Neural crest cell (in vitro differentiated cells): ENCODE measurements around the gene TMED8. TPM values are rescaled to one million over a fixed set of nuclear protein-coding genes. Genes with fewer than 3 reads are reported as not detected.
"Not testable (repeated sequence)": the region's sequence is repeated elsewhere in the genome, so short reads cannot be mapped to it uniquely, and the experiment has no call there.

Source experiments
- DNase-seq: peaks from one replicate; pipeline ENCODE4 v3.0.0; 2021; ENCODE audit warnings: low read depth, mixed read lengths, low spot score
- H3K27ac Mint-ChIP-seq: one replicate; pipeline ENCODE4 v1.8.0; 2021; ENCODE audit warnings: mild to moderate bottlenecking, mixed read lengths; ENCODE audit not compliant: unreplicated experiment
- H3K27me3 Mint-ChIP-seq: 2 replicates; pipeline ENCODE4 v1.8.0; 2021; ENCODE audit warnings: low read depth, mild to moderate bottlenecking, mixed read lengths
- H3K36me3 Mint-ChIP-seq: 2 replicates; pipeline ENCODE4 v1.8.0; 2021; ENCODE audit warnings: low read depth, mild to moderate bottlenecking, mixed read lengths
- H3K4me1 Mint-ChIP-seq: 2 replicates; pipeline ENCODE4 v1.8.0; 2021; ENCODE audit warnings: mixed read lengths
- H3K4me3 Mint-ChIP-seq: one replicate; pipeline ENCODE4 v1.8.0; 2021; ENCODE audit warnings: mild to moderate bottlenecking, mixed read lengths
- H3K9me3 Mint-ChIP-seq: 2 replicates; pipeline ENCODE4 v1.8.0; 2021; ENCODE audit warnings: mixed read lengths
- CTCF ChIP-seq: fragments of 200-600 bp; sonication (generic); conservative IDR thresholded peaks from 2 replicates; pipeline ENCODE4 v1.5.0; 2021; ENCODE audit warnings: antibody characterized with exemption, mild to moderate bottlenecking
- total RNA-seq: library from RNA; stranded (reverse); gene quantifications from 2 replicates; pipeline ENCODE4 v1.2.1, GENCODE V29; 2021

TMED8 gene
- total RNA-seq, 1 donor from 2014 or later, result 19.1 TPM

- no peak for DNase-seq
- H3K4me3 Mint-ChIP-seq, result no peak overlapping the region
- no peak for TF ChIP-seq CTCF
- no peaks in the 10 kb centered on the region for H3K27me3 Mint-ChIP-seq
- no peaks in the 10 kb centered on the region for H3K4me1 Mint-ChIP-seq
- peaks cover 19% of the 10 kb centered on the region for H3K36me3 Mint-ChIP-seq
- H3K9me3 Mint-ChIP-seq, result peaks cover 14% of the 10 kb centered on the region
- H3K27ac Mint-ChIP-seq, result no peak overlapping the region
Observed at GRCh38 chr14:77416836-77417235, 39.9 kb upstream of the TMED8 start.

- not testable (repeated sequence) for DNase-seq, H3K27ac Mint-ChIP-seq, H3K4me1 Mint-ChIP-seq, H3K27me3 Mint-ChIP-seq, H3K4me3 Mint-ChIP-seq
- Mint-ChIP-seq H3K36me3 (peaks cover 17% of the 10 kb centered on the region), H3K9me3 (peaks cover 14% of the 10 kb centered on the region)
Observed at GRCh38 chr14:77416098-77416497, 39.2 kb upstream of the TMED8 start.

GRCh38 chr14:77415403-77416030 lies 38.6 kb upstream of the TMED8 start:
- H3K4me3 Mint-ChIP-seq, H3K27me3 Mint-ChIP-seq, DNase-seq, H3K4me1 Mint-ChIP-seq, H3K27ac Mint-ChIP-seq: not testable (repeated sequence)
- Mint-ChIP-seq H3K36me3 (peaks cover 17% of the 10 kb centered on the region), H3K9me3 (peaks cover 14% of the 10 kb centered on the region)

- no peak for DNase-seq
- H3K27ac Mint-ChIP-seq, result no peak overlapping the region
- no peak overlapping the region for H3K4me3 Mint-ChIP-seq
Observed at GRCh38 chr14:77409131-77409533, 32.2 kb upstream of the TMED8 start.

GRCh38 chr14:77407158-77407557 lies 30.3 kb upstream of the TMED8 start:
- Mint-ChIP-seq H3K27ac (no peak overlapping the region), H3K27me3 (no peaks in the 10 kb centered on the region), H3K4me1 (no peaks in the 10 kb centered on the region), H3K9me3 (no peaks in the 10 kb centered on the region), H3K4me3 (no peak overlapping the region), H3K36me3 (no peaks in the 10 kb centered on the region)
- no peak for DNase-seq
- no peak for TF ChIP-seq CTCF

More at GRCh38 chr14:77409131-77409533, 32.2 kb upstream of the TMED8 start:
- peak; percentile 45 for TF ChIP-seq CTCF
- Mint-ChIP-seq H3K36me3 (no peaks in the 10 kb centered on the region), H3K4me1 (no peaks in the 10 kb centered on the region), H3K9me3 (no peaks in the 10 kb centered on the region), H3K27me3 (no peaks in the 10 kb centered on the region)

- no peak for DNase-seq
- TF ChIP-seq CTCF, result no peak
- H3K27me3 Mint-ChIP-seq, result no peaks in the 10 kb centered on the region
- H3K36me3 Mint-ChIP-seq, result no peaks in the 10 kb centered on the region
- H3K9me3 Mint-ChIP-seq, result no peaks in the 10 kb centered on the region
- no peaks in the 10 kb centered on the region for H3K4me1 Mint-ChIP-seq
- no peak overlapping the region for H3K27ac Mint-ChIP-seq
- H3K4me3 Mint-ChIP-seq, result no peak overlapping the region
Observed at GRCh38 chr14:77406718-77407117, 29.8 kb upstream of the TMED8 start.
